Right cardiac atrium (tissue), 5 donors: ENCODE data around the gene ACACB. TPM values are rescaled to one million over a fixed set of nuclear protein-coding genes. Genes with fewer than 3 reads are reported as not detected.

Experiments used
- ATAC-seq, 2 donors: fragments of 200-7000 bp; cut with Tn5 transposase; one replicate each; pipeline versions ENCODE4 v1.8.0 to v1.9.1; 2020; ENCODE audit warnings: moderate library complexity in 2 of 2, mild to moderate bottlenecking in 1 of 2
- DNase-seq, 3 donors: peaks; one replicate each; pipeline ENCODE4 v3.0.0-alpha.2; 2020
- H3K27ac ChIP-seq: one replicate; pipeline ENCODE4 v1.5.1; 2013; ENCODE audit warnings: mild to moderate bottlenecking, low read length, control low read depth, moderate library complexity
- H3K27me3 ChIP-seq: one replicate; pipeline ENCODE4 v1.6.1; 2013; ENCODE audit not compliant: control insufficient read depth, insufficient read depth
- H3K4me1 ChIP-seq: one replicate; pipeline ENCODE4 v1.6.1; 2013; ENCODE audit warnings: low read length; ENCODE audit not compliant: control insufficient read depth, insufficient read depth
- H3K4me3 ChIP-seq: one replicate; pipeline ENCODE4 v1.5.1; 2013; ENCODE audit warnings: low read length, control low read depth
- H3K9me3 ChIP-seq: one replicate; pipeline ENCODE4 v1.6.1; 2013; ENCODE audit warnings: low read length; ENCODE audit not compliant: control insufficient read depth
- WGBS: extraction: QIAGEN DNeasy Blood & Tissue Kit; methylation state at CpG from one replicate; pipeline ENCODE4 v1.1.7; 2013; 5-methylcytosine and 5-hydroxymethylcytosine counted together
- intact Hi-C, 4 donors: fragments of 100-400 bp; cut with DNase I; formaldehyde crosslinking; loops; one replicate each; pipeline versions ENCODE4 v1.11.0 to v1.14.0; 2022 to 2023
- polyA plus RNA-seq: library from polyadenylated mRNA; stranded (reverse); fragments of 200-250 nt; gene quantifications from one replicate; pipeline ENCODE4 v1.2.3, GENCODE V29; 2013
- total RNA-seq, 4 donors: library from RNA; stranded (reverse); fragmentation: NEBNext Ultra II Directional; extraction: Animal tissue kit (Norgen Biotek cat#: 25700); gene quantifications; one replicate each; pipeline ENCODE4 v1.2.1, GENCODE V29; 2021
- donor health status: healthy with polysubstance abuse.
- donor health status: DM: no; HTN: yes; CAD: no.
- donor health status: DM: no; HTN: no; CAD: no.
- donor health status: DM: no; HTN: yes; CAD: no; lungs with severe emphysema.
- donor health status: DM: yes; HTN: yes; CAD: no.

The ACACB gene
- total and polyA plus RNA-seq, 5 donors: 87.1 to 128 (median 115) TPM

- no peak overlapping the region for H3K4me3 ChIP-seq
- no peak for DNase-seq
- no peaks in the 10 kb centered on the region for H3K4me1 ChIP-seq
- intact Hi-C loops: loop anchor here in 2 of 4 donors (10.0 kb wide), 1 partner anchor 54 kb away; no protein-coding TSS in a partner anchor
- no peaks in the 10 kb centered on the region for H3K27me3 ChIP-seq
- H3K27ac ChIP-seq: no peak overlapping the region
- no peaks in the 10 kb centered on the region for H3K9me3 ChIP-seq
- WGBS: 96% methylated on average over 4 of the region's 4 CpGs
- ATAC-seq: no peak
Measured at GRCh38 chr12:109239179-109239578, 122.8 kb downstream of the ACACB start.

GRCh38 chr12:109239691-109240090, 123.3 kb downstream of the ACACB start:
- ATAC-seq (peak; percentile 24 to 34), DNase-seq (peak in 1 of 3 donors; percentile 20)
- Histone ChIP-seq H3K4me3 (no peak overlapping the region), H3K9me3 (no peaks in the 10 kb centered on the region), H3K27ac (no peak overlapping the region), H3K27me3 (no peaks in the 10 kb centered on the region), H3K4me1 (no peaks in the 10 kb centered on the region)
- 89% methylated on average over 11 of the region's 11 CpGs for WGBS
- intact Hi-C loops: loop anchor here in 2 of 4 donors (10.0 kb wide), 1 partner anchor 55 kb away; no protein-coding TSS in a partner anchor

- Histone ChIP-seq H3K4me1 (no peaks in the 10 kb centered on the region), H3K27me3 (no peaks in the 10 kb centered on the region), H3K4me3 (no peak overlapping the region), H3K9me3 (no peaks in the 10 kb centered on the region), H3K27ac (no peak overlapping the region)
- intact Hi-C loops: no loop called here
- ATAC-seq (no peak), DNase-seq (no peak)
- WGBS: 94% methylated on average over 2 of the region's 2 CpGs
Measured at GRCh38 chr12:109240365-109240764, 124.0 kb downstream of the ACACB start.

GRCh38 chr12:109241936-109242335, 125.5 kb downstream of the ACACB start:
- ATAC-seq: no peak
- Histone ChIP-seq H3K4me1 (no peaks in the 10 kb centered on the region), H3K27me3 (no peaks in the 10 kb centered on the region), H3K9me3 (no peaks in the 10 kb centered on the region), H3K4me3 (no peak overlapping the region), H3K27ac (no peak overlapping the region)
- 76% methylated on average over 5 of the region's 5 CpGs for WGBS
- DNase-seq: no peak
- intact Hi-C loops: no loop called here

- no peaks in the 10 kb centered on the region for H3K9me3 ChIP-seq
- intact Hi-C loops: no loop called here
- ATAC-seq (no peak), DNase-seq (no peak)
- H3K4me1 ChIP-seq: no peaks in the 10 kb centered on the region
- no peaks in the 10 kb centered on the region for H3K27me3 ChIP-seq
- no peak overlapping the region for H3K4me3 ChIP-seq
- WGBS: 68% methylated on average over 5 of the region's 5 CpGs
- no peak overlapping the region for H3K27ac ChIP-seq
Measured at GRCh38 chr12:109244073-109244472, 127.7 kb downstream of the ACACB start.

- WGBS: 96% methylated on average over 15 of the region's 15 CpGs
- intact Hi-C loops: no loop called here
- H3K4me1 ChIP-seq: no peaks in the 10 kb centered on the region
- H3K27me3 ChIP-seq: no peaks in the 10 kb centered on the region
- ATAC-seq: no peak
- no peaks in the 10 kb centered on the region for H3K9me3 ChIP-seq
- H3K4me3 ChIP-seq: no peak overlapping the region
- H3K27ac ChIP-seq: no peak overlapping the region
- DNase-seq: no peak
Measured at GRCh38 chr12:109246221-109246620, 129.8 kb downstream of the ACACB start.

GRCh38 chr12:109247831-109248654, 131.7 kb downstream of the ACACB start:
- ATAC-seq (no peak), DNase-seq (no peak)
- intact Hi-C loops: no loop called here
- WGBS: 80% methylated on average over 9 of the region's 9 CpGs
- no peak overlapping the region for H3K4me3 ChIP-seq
- H3K27me3 ChIP-seq: no peaks in the 10 kb centered on the region
- no peaks in the 10 kb centered on the region for H3K4me1 ChIP-seq
- H3K27ac ChIP-seq: no peak overlapping the region
- no peaks in the 10 kb centered on the region for H3K9me3 ChIP-seq

- 89% methylated on average over 1 of the region's 1 CpG for WGBS
- no peak for ATAC-seq
- Histone ChIP-seq H3K27me3 (no peaks in the 10 kb centered on the region), H3K4me1 (no peaks in the 10 kb centered on the region), H3K4me3 (no peak overlapping the region), H3K9me3 (no peaks in the 10 kb centered on the region), H3K27ac (no peak overlapping the region)
- no peak for DNase-seq
- intact Hi-C loops: no loop called here
Measured at GRCh38 chr12:109250523-109250922, 134.1 kb downstream of the ACACB start.

- no peak overlapping the region for H3K4me3 ChIP-seq
- WGBS: 93% methylated on average over 4 of the region's 4 CpGs
- ATAC-seq (no peak), DNase-seq (no peak)
- H3K27ac ChIP-seq: no peak overlapping the region
- H3K9me3 ChIP-seq: no peaks in the 10 kb centered on the region
- intact Hi-C loops: no loop called here
- no peaks in the 10 kb centered on the region for H3K4me1 ChIP-seq
- H3K27me3 ChIP-seq: no peaks in the 10 kb centered on the region
Measured at GRCh38 chr12:109252799-109253198, 136.4 kb downstream of the ACACB start.

- intact Hi-C loops: no loop called here
- no peaks in the 10 kb centered on the region for H3K27me3 ChIP-seq
- ATAC-seq (no peak), DNase-seq (no peak)
- no peak overlapping the region for H3K27ac ChIP-seq
- 95% methylated on average over 7 of the region's 7 CpGs for WGBS
- H3K4me1 ChIP-seq: no peaks in the 10 kb centered on the region
- H3K9me3 ChIP-seq: no peaks in the 10 kb centered on the region
- no peak overlapping the region for H3K4me3 ChIP-seq
Measured at GRCh38 chr12:109253913-109254544, 137.6 kb downstream of the ACACB start.

GRCh38 chr12:109255377-109255776, 139.0 kb downstream of the ACACB start:
- Histone ChIP-seq H3K27ac (no peak overlapping the region), H3K9me3 (no peaks in the 10 kb centered on the region), H3K27me3 (no peaks in the 10 kb centered on the region), H3K4me3 (no peak overlapping the region), H3K4me1 (no peaks in the 10 kb centered on the region)
- intact Hi-C loops: no loop called here
- DNase-seq (no peak), ATAC-seq (no peak)
- WGBS: 62% methylated on average over 5 of the region's 5 CpGs
